Ishikawa (cell line): ENCODE results near the gene LMBRD2.

Source experiments
- CEBPB ChIP-seq: IDR thresholded peaks from 2 replicates; pipeline ENCODE4 v1.6.1; 2012
- CREB1 ChIP-seq: IDR thresholded peaks from 2 replicates; pipeline ENCODE4 v1.6.1; 2012; ENCODE audit warnings: low read depth
- EGR1 ChIP-seq: IDR thresholded peaks from 2 replicates; pipeline ENCODE4 v1.6.1; 2012
- EP300 ChIP-seq: IDR thresholded peaks from 2 replicates; pipeline ENCODE4 v1.6.1; 2012; ENCODE audit warnings: borderline replicate concordance
- FOXM1 ChIP-seq: IDR thresholded peaks from 2 replicates; pipeline ENCODE4 v1.6.1; 2012; ENCODE audit warnings: low read depth, borderline replicate concordance
- MAX ChIP-seq: IDR thresholded peaks from 2 replicates; pipeline ENCODE4 v1.6.1; 2012
- NFIC ChIP-seq: IDR thresholded peaks from 2 replicates; pipeline ENCODE4 v1.6.1; 2012
- RAD21 ChIP-seq: IDR thresholded peaks from 2 replicates; pipeline ENCODE4 v1.6.1; 2012; ENCODE audit warnings: low read depth
- REST ChIP-seq: IDR thresholded peaks from 2 replicates; pipeline ENCODE4 v1.6.1; 2012; ENCODE audit warnings: low read depth, mild to moderate bottlenecking
- TAF1 ChIP-seq: IDR thresholded peaks from 2 replicates; pipeline ENCODE4 v1.6.1; 2012; ENCODE audit warnings: low read depth, mild to moderate bottlenecking
- TCF12 ChIP-seq: IDR thresholded peaks from 2 replicates; pipeline ENCODE4 v1.6.1; 2012; ENCODE audit warnings: low read depth
- TEAD4 ChIP-seq: IDR thresholded peaks from 2 replicates; pipeline ENCODE4 v1.6.1; 2012
- YY1 ChIP-seq: IDR thresholded peaks from 2 replicates; pipeline ENCODE4 v1.6.1; 2012; ENCODE audit warnings: low read depth
- TF ChIP-seq, protein P1 (sequence below): IDR thresholded peaks from 2 replicates; pipeline ENCODE4 v1.6.1; 2012

GRCh38 chr5:36138900-36139683 lies 12.6 kb downstream of the LMBRD2 start:
- TF ChIP-seq CEBPB: no peak
- TF ChIP-seq YY1: no peak
- TF ChIP-seq REST: no peak
- TF ChIP-seq RAD21: no peak
- TF ChIP-seq, protein P1, sequence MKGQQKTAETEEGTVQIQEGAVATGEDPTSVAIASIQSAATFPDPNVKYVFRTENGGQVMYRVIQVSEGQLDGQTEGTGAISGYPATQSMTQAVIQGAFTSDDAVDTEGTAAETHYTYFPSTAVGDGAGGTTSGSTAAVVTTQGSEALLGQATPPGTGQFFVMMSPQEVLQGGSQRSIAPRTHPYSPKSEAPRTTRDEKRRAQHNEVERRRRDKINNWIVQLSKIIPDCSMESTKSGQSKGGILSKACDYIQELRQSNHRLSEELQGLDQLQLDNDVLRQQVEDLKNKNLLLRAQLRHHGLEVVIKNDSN: no peak
- no peak for TF ChIP-seq NFIC
- TF ChIP-seq TAF1: no peak
- TF ChIP-seq EP300: no peak
- TF ChIP-seq CREB1: no peak
- no peak for TF ChIP-seq FOXM1
- TF ChIP-seq MAX: no peak
- no peak for TF ChIP-seq TCF12
- no peak for TF ChIP-seq EGR1
- no peak for TF ChIP-seq TEAD4
